H9 (cell line): Measurements from ENCODE around the gene UBXN11. TPM values are rescaled to one million over a fixed set of nuclear protein-coding genes. Genes with fewer than 3 reads are reported as not detected.

Experiments used
- DNase-seq: peaks from one replicate; pipeline ENCODE4 v3.0.0-alpha.2; 2017
- H2AFZ ChIP-seq: one replicate; pipeline ENCODE4 v1.6.1; 2013; ENCODE audit warnings: mild to moderate bottlenecking, low read length, control low read depth, moderate library complexity
- H2AK5ac ChIP-seq: 2 replicates; pipeline ENCODE4 v1.6.1; 2013; ENCODE audit warnings: low read length, control low read depth, mixed read lengths; ENCODE audit not compliant: insufficient read length
- H2BK120ac ChIP-seq: one replicate; pipeline ENCODE4 v1.6.1; 2013; ENCODE audit warnings: low read depth, mild to moderate bottlenecking, low read length, control low read depth, inconsistent platforms; ENCODE audit not compliant: poor library complexity, severe bottlenecking
- H2BK12ac ChIP-seq: 2 replicates; pipeline ENCODE4 v1.6.1; 2013; ENCODE audit warnings: low read length, control low read depth, mixed read lengths, low read depth; ENCODE audit not compliant: insufficient read length
- H2BK15ac ChIP-seq: 2 replicates; pipeline ENCODE4 v1.6.1; 2013; ENCODE audit warnings: low read depth, low read length, control low read depth
- H2BK20ac ChIP-seq: one replicate; pipeline ENCODE4 v1.6.1; 2013; ENCODE audit warnings: low read depth, mild to moderate bottlenecking, low read length, control low read depth, inconsistent platforms; ENCODE audit not compliant: poor library complexity, severe bottlenecking
- H2BK5ac ChIP-seq: 2 replicates; pipeline ENCODE4 v1.6.1; 2013; ENCODE audit warnings: low read length, control low read depth, mixed read lengths; ENCODE audit not compliant: insufficient read length
- H3K14ac ChIP-seq: 2 replicates; pipeline ENCODE4 v1.6.1; 2013; ENCODE audit warnings: low read length, control low read depth; ENCODE audit not compliant: insufficient read depth
- H3K18ac ChIP-seq: 2 replicates; pipeline ENCODE4 v1.6.1; 2013; ENCODE audit warnings: low read depth, mild to moderate bottlenecking, mixed read lengths, low read length, control low read depth; ENCODE audit not compliant: insufficient read length
- H3K23ac ChIP-seq: 2 replicates; pipeline ENCODE4 v1.6.1; 2013; ENCODE audit warnings: low read length, control low read depth, mixed read lengths, low read depth; ENCODE audit not compliant: insufficient read length
- H3K23me2 ChIP-seq: 2 replicates; pipeline ENCODE4 v1.6.1; 2013; ENCODE audit warnings: low read depth, mild to moderate bottlenecking, mixed read lengths, low read length, control low read depth; ENCODE audit not compliant: insufficient read length, poor library complexity, severe bottlenecking
- H3K27ac ChIP-seq: 2 replicates; pipeline ENCODE4 v1.5.1; 2013; ENCODE audit warnings: low read length, control low read depth, mixed read lengths, low read depth; ENCODE audit not compliant: insufficient read length
- H3K27me3 ChIP-seq: 2 replicates; pipeline ENCODE4 v1.6.1; 2013; ENCODE audit warnings: low read length, control low read depth, inconsistent platforms; ENCODE audit not compliant: insufficient read depth
- H3K4ac ChIP-seq: 2 replicates; pipeline ENCODE4 v1.6.1; 2013; ENCODE audit warnings: low read depth, mild to moderate bottlenecking, control low read depth, inconsistent platforms, low read length, moderate library complexity
- H3K4me1 ChIP-seq: 2 replicates; pipeline ENCODE4 v1.6.1; 2013; ENCODE audit warnings: low read length, control low read depth, inconsistent platforms; ENCODE audit not compliant: insufficient read depth
- H3K4me2 ChIP-seq: 2 replicates; pipeline ENCODE4 v1.6.1; 2013; ENCODE audit warnings: low read length, control low read depth, mixed read lengths; ENCODE audit not compliant: insufficient read length, insufficient read depth
- H3K56ac ChIP-seq: 2 replicates; pipeline ENCODE4 v1.6.1; 2013; ENCODE audit warnings: low read depth, mild to moderate bottlenecking, mixed read lengths, low read length, control low read depth; ENCODE audit not compliant: insufficient read length
- H3K79me1 ChIP-seq: 2 replicates; pipeline ENCODE4 v1.6.1; 2013; ENCODE audit warnings: low read depth, mild to moderate bottlenecking, moderate library complexity, low read length, control low read depth, inconsistent platforms; ENCODE audit not compliant: insufficient read depth, poor library complexity, severe bottlenecking
- H3K79me2 ChIP-seq: 2 replicates; pipeline ENCODE4 v1.6.1; 2013; ENCODE audit warnings: low read length, control low read depth, inconsistent platforms; ENCODE audit not compliant: insufficient read depth
- H3K9ac ChIP-seq: 2 replicates; pipeline ENCODE4 v1.6.1; 2013; ENCODE audit warnings: low read length, control low read depth, mixed read lengths; ENCODE audit not compliant: insufficient read length; ENCODE audit errors: extremely low read depth
- H3K9me3 ChIP-seq: one replicate; pipeline ENCODE4 v1.6.1; 2013; ENCODE audit warnings: low read depth, low read length, inconsistent platforms; ENCODE audit not compliant: control insufficient read depth
- H3T11ph ChIP-seq: one replicate; pipeline ENCODE4 v1.6.1; 2013; ENCODE audit warnings: mild to moderate bottlenecking, low read length, control low read depth, inconsistent platforms
- H4K20me1 ChIP-seq: one replicate; pipeline ENCODE4 v1.6.1; 2013; ENCODE audit not compliant: control insufficient read depth, insufficient read length, insufficient read depth
- H4K5ac ChIP-seq: 2 replicates; pipeline ENCODE4 v1.6.1; 2013; ENCODE audit warnings: low read depth, mild to moderate bottlenecking, mixed read lengths, low read length, control low read depth; ENCODE audit not compliant: insufficient read length
- H4K8ac ChIP-seq: replicated peaks from 2 replicates; pipeline ENCODE4 v1.6.1; 2013; ENCODE audit warnings: low read length, control low read depth, mixed read lengths, low read depth; ENCODE audit not compliant: insufficient read length
- H4K91ac ChIP-seq: 2 replicates; pipeline ENCODE4 v1.6.1; 2013; ENCODE audit warnings: low read depth, mild to moderate bottlenecking, moderate library complexity, mixed read lengths, low read length, control low read depth; ENCODE audit not compliant: insufficient read length
- H3K27ac Mint-ChIP-seq, 3 experiments: 2 replicates in 2 of 3; 3 replicates in 1 of 3; pipeline ENCODE4 v1.8.0; 2020 to 2021; ENCODE audit warnings: mixed read lengths in 3 of 3, mild to moderate bottlenecking in 1 of 3, moderate library complexity in 1 of 3
- H3K27me3 Mint-ChIP-seq: 2 replicates; pipeline ENCODE4 v1.8.0; 2021; ENCODE audit warnings: low read depth, mild to moderate bottlenecking, moderate library complexity, mixed read lengths
- H3K36me3 Mint-ChIP-seq, 3 experiments: 2 replicates in 2 of 3; 3 replicates in 1 of 3; pipeline ENCODE4 v1.8.0; 2020 to 2021; ENCODE audit warnings: low read depth in 3 of 3, mixed read lengths in 3 of 3; ENCODE audit not compliant: insufficient read depth in 1 of 3
- H3K4me1 Mint-ChIP-seq, 2 experiments: 2 replicates each; pipeline ENCODE4 v1.8.0; 2020; ENCODE audit warnings: mixed read lengths in 2 of 2
- H3K4me3 Mint-ChIP-seq, 2 experiments: 2 replicates in 1 of 2; 3 replicates in 1 of 2; pipeline ENCODE4 v1.8.0; 2020 to 2021; ENCODE audit warnings: mild to moderate bottlenecking in 2 of 2, mixed read lengths in 2 of 2, moderate library complexity in 1 of 2
- H3K9me3 Mint-ChIP-seq, 2 experiments: 2 replicates in 1 of 2; 3 replicates in 1 of 2; pipeline ENCODE4 v1.8.0; 2020; ENCODE audit warnings: mild to moderate bottlenecking in 2 of 2, mixed read lengths in 2 of 2, moderate library complexity in 1 of 2
- WGBS: extraction: QIAGEN DNeasy Blood & Tissue Kit; methylation state at CpG from one replicate; pipeline ENCODE4 v1.1.7; 2013; ENCODE audit warnings: missing lambda C conversion rate, low lambda C conversion rate, mixed read lengths; ENCODE audit not compliant: insufficient read length; ENCODE audit errors: extremely low coverage; 5-methylcytosine and 5-hydroxymethylcytosine counted together
- total RNA-seq: library from RNA; stranded (reverse); gene quantifications from 2 replicates; pipeline ENCODE4 v1.2.1, GENCODE V29; 2021
- TF ChIP-seq, protein P1 (sequence below): fragments of 200-600 bp; sonication (generic); conservative IDR thresholded peaks from 3 replicates; pipeline ENCODE4 v1.8.0; 2021; ENCODE audit warnings: antibody characterized with exemption, mild to moderate bottlenecking

The UBXN11 gene
- total RNA-seq, 1 experiment from 2014 or later, result 13.7 TPM

DNA sequence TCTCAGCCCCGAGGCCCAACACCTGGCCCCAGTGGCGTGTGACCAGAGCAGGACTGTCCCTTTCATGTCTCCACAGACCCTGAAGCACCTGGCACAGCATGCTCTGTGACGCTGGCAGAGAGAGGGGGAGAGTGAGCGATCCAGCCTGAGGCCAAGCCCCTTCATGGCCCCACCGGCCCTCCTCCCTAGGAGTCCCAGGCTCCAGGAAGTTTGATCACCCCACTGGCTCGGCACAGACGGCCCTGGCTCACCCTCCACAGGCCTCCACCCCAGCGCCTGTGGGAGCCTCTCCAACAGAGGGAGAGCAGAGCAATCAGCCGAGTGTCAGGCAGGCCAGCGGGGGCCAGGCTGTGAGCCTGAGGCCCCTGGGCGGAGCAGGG is 15.6 kb downstream of the UBXN11 start:
- peak overlapping the region; percentile 34 to 84 (median 64); a peak in 3 of 7 replicates for H3K27ac Mint-ChIP-seq
- no peak for DNase-seq
- no CpG with 5 or more reads among the region's 11 CpGs for WGBS

More for the DNA sequence above, 15.6 kb downstream of the UBXN11 start:
- no peak overlapping the region for H2BK20ac ChIP-seq
- no peak overlapping the region for H4K8ac ChIP-seq
- no peak overlapping the region for H4K91ac ChIP-seq
- no peak overlapping the region for H3K4ac ChIP-seq
- no peak overlapping the region for H3K4me2 ChIP-seq
- H3K9ac ChIP-seq, result no peak overlapping the region
- no peak overlapping the region for H3K27ac ChIP-seq
- H2AFZ ChIP-seq, result no peak overlapping the region
- H2BK120ac ChIP-seq, result no peak overlapping the region
- Mint-ChIP-seq H3K9me3 (no peaks in the 10 kb centered on the region), H3K27me3 (no peaks in the 10 kb centered on the region), H3K4me1 (peaks cover 21 to 31% of the 10 kb centered on the region in 2 experiments), H3K4me3 (0 out of 5 replicates have a peak overlapping the region, but pooled peaks of 1 of the 2 experiments have one; percentile 41), H3K36me3 (peaks cover 0 to 2% (median 0%) of the 10 kb centered on the region in 3 experiments; a peak in 1 of 7 replicates)
- H3K27me3 ChIP-seq, result no peaks in the 10 kb centered on the region
- TF ChIP-seq, protein P1, sequence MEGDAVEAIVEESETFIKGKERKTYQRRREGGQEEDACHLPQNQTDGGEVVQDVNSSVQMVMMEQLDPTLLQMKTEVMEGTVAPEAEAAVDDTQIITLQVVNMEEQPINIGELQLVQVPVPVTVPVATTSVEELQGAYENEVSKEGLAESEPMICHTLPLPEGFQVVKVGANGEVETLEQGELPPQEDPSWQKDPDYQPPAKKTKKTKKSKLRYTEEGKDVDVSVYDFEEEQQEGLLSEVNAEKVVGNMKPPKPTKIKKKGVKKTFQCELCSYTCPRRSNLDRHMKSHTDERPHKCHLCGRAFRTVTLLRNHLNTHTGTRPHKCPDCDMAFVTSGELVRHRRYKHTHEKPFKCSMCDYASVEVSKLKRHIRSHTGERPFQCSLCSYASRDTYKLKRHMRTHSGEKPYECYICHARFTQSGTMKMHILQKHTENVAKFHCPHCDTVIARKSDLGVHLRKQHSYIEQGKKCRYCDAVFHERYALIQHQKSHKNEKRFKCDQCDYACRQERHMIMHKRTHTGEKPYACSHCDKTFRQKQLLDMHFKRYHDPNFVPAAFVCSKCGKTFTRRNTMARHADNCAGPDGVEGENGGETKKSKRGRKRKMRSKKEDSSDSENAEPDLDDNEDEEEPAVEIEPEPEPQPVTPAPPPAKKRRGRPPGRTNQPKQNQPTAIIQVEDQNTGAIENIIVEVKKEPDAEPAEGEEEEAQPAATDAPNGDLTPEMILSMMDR, result no peak
- peaks cover 3% of the 10 kb centered on the region; the same call in 1 of the 2 replicates for H3K4me1 ChIP-seq
- no peak overlapping the region for H3T11ph ChIP-seq
- no peak overlapping the region for H3K23ac ChIP-seq
- no peaks in the 10 kb centered on the region for H3K23me2 ChIP-seq
- H3K56ac ChIP-seq, result no peak overlapping the region
- no peak overlapping the region for H3K18ac ChIP-seq
- no peak overlapping the region for H4K5ac ChIP-seq
- H3K79me1 ChIP-seq, result no peaks in the 10 kb centered on the region
- H2BK5ac ChIP-seq, result no peak overlapping the region
- H2BK12ac ChIP-seq, result no peak overlapping the region
- no peaks in the 10 kb centered on the region for H4K20me1 ChIP-seq
- no peaks in the 10 kb centered on the region for H3K9me3 ChIP-seq
- H3K14ac ChIP-seq, result peak overlapping the region; percentile 45; the same call in 1 of the 2 replicates
- no peak overlapping the region for H2AK5ac ChIP-seq
- H3K79me2 ChIP-seq, result no peaks in the 10 kb centered on the region
- H2BK15ac ChIP-seq, result no peak overlapping the region; the same call in 1 of the 2 replicates
